Measurements from ENCODE around the gene LGALS7B. TPM values are rescaled to one million over a fixed set of nuclear protein-coding genes. Genes with fewer than 3 reads are reported as not detected.
"Not testable (repeated sequence)": the region's sequence is repeated elsewhere in the genome, so short reads cannot be mapped to it uniquely, and the experiment has no call there.

Gene LGALS7B
- total and polyA plus RNA-seq, 8 donors = 0.38 TPM; not detected in 7

- no peak for FAIRE-seq
- H3K36me3 ChIP-seq = peaks cover 0 to 22% (median 9%) of the 10 kb centered on the region in 3 donors
- intact Hi-C loops (cut with DNase I) = no loop called here
- no peak overlapping the region for H3K27ac ChIP-seq
- no peak for TF ChIP-seq CTCF (IDR thresholded peaks at IDR 0.05)
- ATAC-seq = no peak
- H3K27me3 ChIP-seq = no peaks in the 10 kb centered on the region
- DNase-seq = no peak
- no peak overlapping the region for H3K4me3 ChIP-seq
- no peaks in the 10 kb centered on the region for H3K9me3 ChIP-seq
- WGBS, 2 donors = 92 to 94% methylated on average over 31 to 34 of the region's 34 CpGs
- H3K4me1 ChIP-seq = peaks cover 6 to 14% (median 9%) of the 10 kb centered on the region in 3 donors
Measured at GRCh38 chr19:38815059-38816001, 26.3 kb downstream of the LGALS7B start.

- Histone ChIP-seq H3K9me3 (no peaks in the 10 kb centered on the region), H3K4me1 (peaks cover 6 to 14% (median 9%) of the 10 kb centered on the region in 3 donors), H3K27ac (no peak overlapping the region), H3K27me3 (no peaks in the 10 kb centered on the region), H3K4me3 (no peak overlapping the region), H3K36me3 (peaks cover 0 to 22% (median 9%) of the 10 kb centered on the region in 3 donors)
- WGBS, 2 donors = 92 to 93% methylated on average over 17 to 18 of the region's 18 CpGs
- no peak for ATAC-seq
- FAIRE-seq = no peak
- DNase-seq = no peak
- intact Hi-C loops (cut with DNase I) = no loop called here
- TF ChIP-seq CTCF (IDR thresholded peaks at IDR 0.05) = no peak
Measured at GRCh38 chr19:38816131-38816750, 27.2 kb downstream of the LGALS7B start.

- H3K36me3 ChIP-seq = peaks cover 0 to 22% (median 9%) of the 10 kb centered on the region in 3 donors
- H3K27me3 ChIP-seq = no peaks in the 10 kb centered on the region
- ATAC-seq (no peak), FAIRE-seq (no peak), DNase-seq (no peak)
- H3K4me1 ChIP-seq = peaks cover 6 to 14% (median 9%) of the 10 kb centered on the region in 3 donors
- no peak for TF ChIP-seq CTCF (IDR thresholded peaks at IDR 0.05)
- intact Hi-C loops (cut with DNase I) = no loop called here
- H3K27ac ChIP-seq = no peak overlapping the region
- no peaks in the 10 kb centered on the region for H3K9me3 ChIP-seq
- WGBS, 2 donors = 94 to 97% methylated on average over 15 of the region's 15 CpGs
- H3K4me3 ChIP-seq = no peak overlapping the region
Measured at GRCh38 chr19:38817081-38817480, 28.1 kb downstream of the LGALS7B start.

GRCh38 chr19:38819231-38819920 is 30.4 kb downstream of the LGALS7B start:
- no peak for TF ChIP-seq CTCF (IDR thresholded peaks at IDR 0.05)
- no peaks in the 10 kb centered on the region for H3K27me3 ChIP-seq
- WGBS, 2 donors = 66 to 76% methylated on average over 13 of the region's 13 CpGs
- intact Hi-C loops (cut with DNase I) = no loop called here
- peaks cover 0 to 29% (median 9%) of the 10 kb centered on the region in 3 donors for H3K36me3 ChIP-seq
- H3K4me1 ChIP-seq = peaks cover 0 to 6% (median 4%) of the 10 kb centered on the region in 3 donors
- no peak overlapping the region for H3K4me3 ChIP-seq
- DNase-seq (peak in 1 of 6 donors; percentile 23), FAIRE-seq (no peak), ATAC-seq (peak in 3 of 4 donors; percentile 54 to 77 (median 63))
- no peaks in the 10 kb centered on the region for H3K9me3 ChIP-seq
- H3K27ac ChIP-seq = no peak overlapping the region

- H3K27ac ChIP-seq; ATAC-seq; intact Hi-C loops (cut with DNase I); H3K9me3 ChIP-seq; H3K27me3 ChIP-seq; H3K4me3 ChIP-seq; H3K4me1 ChIP-seq; FAIRE-seq: not testable (repeated sequence)
- WGBS, 2 donors = 98% methylated on average over 23 to 29 of the region's 29 CpGs
- DNase-seq = peak in 1 of 6 donors; percentile 31
- H3K36me3 ChIP-seq = peaks cover 0 to 19% (median under 1%) of the 10 kb centered on the region in 3 donors
Measured at GRCh38 chr19:38821230-38821825, 32.3 kb downstream of the LGALS7B start.

GRCh38 chr19:38825936-38826335 is 36.9 kb downstream of the LGALS7B start:
- H3K9me3 ChIP-seq; FAIRE-seq; DNase-seq; H3K4me3 ChIP-seq; H3K27ac ChIP-seq; intact Hi-C loops (cut with DNase I); H3K27me3 ChIP-seq; ATAC-seq: not testable (repeated sequence)
- Histone ChIP-seq H3K4me1 (peaks cover 8 to 15% (median 9%) of the 10 kb centered on the region in 3 donors), H3K36me3 (peaks cover 0 to 19% (median 3%) of the 10 kb centered on the region in 3 donors)
- 77% methylated on average over 7 of the region's 7 CpGs for WGBS, 2 donors

All from pancreas (tissue), 10 donors.